ENCODE data around the gene SMTN. TPM values are rescaled to one million over a fixed set of nuclear protein-coding genes. Genes with fewer than 3 reads are reported as not detected.

The SMTN gene
- total RNA-seq, 1 donor from 2014 or later: 54.0 TPM

DNA sequence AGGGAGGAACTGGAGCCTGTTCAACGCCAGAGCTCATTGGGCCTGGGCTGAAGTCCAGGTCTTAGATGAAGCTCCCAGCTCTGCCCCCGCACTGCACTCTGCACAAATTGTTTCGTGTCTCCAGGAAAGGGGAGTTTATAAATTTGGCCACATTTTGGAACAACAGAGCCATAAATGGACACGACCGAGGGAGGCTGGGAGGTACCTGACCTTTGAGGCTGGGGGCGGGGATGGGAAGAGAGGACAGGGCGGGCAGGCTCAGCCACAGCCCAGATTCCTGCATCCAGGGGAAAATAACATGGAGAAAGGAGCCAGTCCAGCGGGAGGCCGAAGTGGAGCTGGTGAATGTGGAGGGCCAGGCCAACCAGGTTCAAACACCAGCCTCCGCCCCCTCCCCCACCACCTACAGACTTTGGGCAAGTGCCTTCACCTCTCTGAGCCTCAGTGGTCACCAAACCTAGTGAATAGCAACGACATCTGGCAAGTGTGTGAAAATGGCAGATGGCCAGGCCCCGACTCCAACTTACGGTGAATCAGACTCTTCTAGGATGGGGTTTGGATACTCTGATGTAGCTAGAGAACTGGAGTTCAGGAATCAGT lies 36.8 kb upstream of the SMTN start:
- Mint-ChIP-seq H3K9me3 (no peaks in the 10 kb centered on the region), H3K4me1 (ENCODE audit: unreplicated experiment) (peaks cover 6% of the 10 kb centered on the region), H3K4me3 (no peak overlapping the region), H3K27ac (no peak overlapping the region), H3K36me3 (no peaks in the 10 kb centered on the region), H3K27me3 (no peaks in the 10 kb centered on the region)
- DNase-seq (ENCODE audit: extremely low spot score, unreplicated experiment): no peak
- TF ChIP-seq, protein P1, sequence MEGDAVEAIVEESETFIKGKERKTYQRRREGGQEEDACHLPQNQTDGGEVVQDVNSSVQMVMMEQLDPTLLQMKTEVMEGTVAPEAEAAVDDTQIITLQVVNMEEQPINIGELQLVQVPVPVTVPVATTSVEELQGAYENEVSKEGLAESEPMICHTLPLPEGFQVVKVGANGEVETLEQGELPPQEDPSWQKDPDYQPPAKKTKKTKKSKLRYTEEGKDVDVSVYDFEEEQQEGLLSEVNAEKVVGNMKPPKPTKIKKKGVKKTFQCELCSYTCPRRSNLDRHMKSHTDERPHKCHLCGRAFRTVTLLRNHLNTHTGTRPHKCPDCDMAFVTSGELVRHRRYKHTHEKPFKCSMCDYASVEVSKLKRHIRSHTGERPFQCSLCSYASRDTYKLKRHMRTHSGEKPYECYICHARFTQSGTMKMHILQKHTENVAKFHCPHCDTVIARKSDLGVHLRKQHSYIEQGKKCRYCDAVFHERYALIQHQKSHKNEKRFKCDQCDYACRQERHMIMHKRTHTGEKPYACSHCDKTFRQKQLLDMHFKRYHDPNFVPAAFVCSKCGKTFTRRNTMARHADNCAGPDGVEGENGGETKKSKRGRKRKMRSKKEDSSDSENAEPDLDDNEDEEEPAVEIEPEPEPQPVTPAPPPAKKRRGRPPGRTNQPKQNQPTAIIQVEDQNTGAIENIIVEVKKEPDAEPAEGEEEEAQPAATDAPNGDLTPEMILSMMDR (conservative IDR thresholded peaks at IDR 0.05): no peak

DNA sequence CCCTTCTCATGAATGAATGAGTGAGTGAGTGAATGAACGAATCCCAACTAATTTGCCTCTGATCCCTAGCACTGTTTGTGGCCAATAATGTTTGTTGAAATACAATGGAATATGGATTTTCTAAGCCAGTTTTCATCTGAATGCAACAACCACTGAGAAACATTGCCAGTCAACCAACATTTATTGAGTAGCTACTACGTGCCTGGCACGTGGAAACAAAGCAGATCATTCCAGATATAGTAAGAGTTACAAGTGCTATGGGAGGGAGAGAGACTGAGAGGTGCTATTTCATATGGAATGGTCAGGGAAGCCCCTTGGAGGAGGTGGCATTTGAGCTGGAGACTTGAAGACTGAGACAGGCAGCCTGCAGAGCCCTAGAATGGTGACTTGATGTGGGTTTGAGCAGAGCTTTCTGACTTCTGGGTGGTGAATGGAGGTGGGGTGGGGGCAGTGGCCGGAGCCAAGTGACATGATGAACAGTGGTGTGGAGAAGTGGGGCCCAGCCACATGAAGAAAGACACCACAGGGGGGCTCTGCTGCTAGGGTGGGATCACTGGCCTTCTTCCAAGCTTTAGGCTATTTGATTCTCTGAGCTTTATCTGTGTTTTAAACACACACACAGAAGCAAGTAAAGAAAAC lies 35.1 kb upstream of the SMTN start:
- H3K27ac Mint-ChIP-seq: no peak overlapping the region
- no peak for DNase-seq (ENCODE audit: extremely low spot score, unreplicated experiment)
- H3K4me1 Mint-ChIP-seq (ENCODE audit: unreplicated experiment): peaks cover 6% of the 10 kb centered on the region
- H3K9me3 Mint-ChIP-seq: no peaks in the 10 kb centered on the region
- TF ChIP-seq, protein P1 (conservative IDR thresholded peaks at IDR 0.05): no peak
- H3K27me3 Mint-ChIP-seq: no peaks in the 10 kb centered on the region
- H3K36me3 Mint-ChIP-seq: no peaks in the 10 kb centered on the region
- no peak overlapping the region for H3K4me3 Mint-ChIP-seq

DNA sequence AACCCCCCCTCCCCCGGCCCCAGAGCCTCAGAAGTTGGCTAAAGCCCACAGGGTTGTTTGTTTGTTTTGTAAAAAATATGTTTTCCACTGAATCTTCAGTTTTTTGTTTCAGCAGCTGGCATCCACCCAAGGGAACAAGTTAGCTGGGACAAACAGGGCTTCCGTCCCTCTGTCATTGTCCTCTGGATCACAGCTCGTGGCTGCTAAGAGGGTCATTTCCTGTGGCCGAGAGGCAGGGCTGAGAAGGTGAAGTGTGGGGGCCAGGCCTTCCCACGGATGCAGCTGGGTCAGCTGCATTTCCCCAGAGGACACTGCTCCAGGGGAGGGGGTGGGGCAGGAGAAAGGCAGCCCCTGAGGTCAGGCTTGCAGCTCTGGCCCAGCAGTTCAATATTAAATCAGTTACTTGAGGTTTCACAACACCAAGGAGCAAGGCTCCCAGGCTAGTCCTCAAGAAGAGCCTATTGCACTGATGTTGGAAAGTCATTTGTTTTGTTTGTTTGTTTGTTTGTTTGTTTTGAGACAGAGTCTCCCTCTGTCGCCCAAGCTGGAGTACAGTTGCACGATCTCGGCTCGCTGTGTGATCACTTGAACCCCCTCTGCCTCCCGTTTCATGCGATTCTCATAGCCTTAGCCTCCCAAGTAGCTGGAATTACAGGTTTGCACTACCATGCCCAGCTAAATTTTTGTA lies 34.4 kb upstream of the SMTN start:
- no peaks in the 10 kb centered on the region for H3K27me3 Mint-ChIP-seq
- DNase-seq (ENCODE audit: extremely low spot score, unreplicated experiment): no peak
- H3K27ac Mint-ChIP-seq: no peak overlapping the region
- H3K4me3 Mint-ChIP-seq: no peak overlapping the region
- TF ChIP-seq, protein P1 (conservative IDR thresholded peaks at IDR 0.05): no peak
- H3K9me3 Mint-ChIP-seq: no peaks in the 10 kb centered on the region
- no peaks in the 10 kb centered on the region for H3K36me3 Mint-ChIP-seq
- H3K4me1 Mint-ChIP-seq (ENCODE audit: unreplicated experiment): peaks cover 6% of the 10 kb centered on the region

DNA sequence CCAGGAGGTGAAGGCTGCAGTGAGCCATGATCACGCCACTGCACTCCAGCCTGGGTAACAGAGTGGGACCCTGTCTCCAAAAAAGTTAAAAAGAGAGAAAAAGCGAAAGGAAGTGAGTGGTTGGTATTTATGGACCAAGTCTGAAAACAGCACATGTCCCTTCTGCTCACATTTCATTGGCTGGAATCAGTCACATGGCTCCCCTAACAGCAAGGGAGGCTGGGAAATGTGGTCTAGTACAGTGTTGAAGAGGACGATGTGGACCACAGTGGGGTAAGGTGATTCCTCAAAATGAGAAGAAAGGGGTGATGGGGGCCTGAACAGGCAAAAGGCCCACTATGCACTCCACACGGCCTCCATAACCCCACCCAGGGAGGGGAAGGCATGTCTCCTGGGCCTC lies 32.5 kb upstream of the SMTN start:
- Mint-ChIP-seq H3K9me3 (no peaks in the 10 kb centered on the region), H3K4me1 (ENCODE audit: unreplicated experiment) (peaks cover 6% of the 10 kb centered on the region), H3K27me3 (no peaks in the 10 kb centered on the region), H3K4me3 (no peak overlapping the region), H3K27ac (no peak overlapping the region), H3K36me3 (no peaks in the 10 kb centered on the region)
- TF ChIP-seq, protein P1 (conservative IDR thresholded peaks at IDR 0.05): no peak
- no peak for DNase-seq (ENCODE audit: extremely low spot score, unreplicated experiment)

DNA sequence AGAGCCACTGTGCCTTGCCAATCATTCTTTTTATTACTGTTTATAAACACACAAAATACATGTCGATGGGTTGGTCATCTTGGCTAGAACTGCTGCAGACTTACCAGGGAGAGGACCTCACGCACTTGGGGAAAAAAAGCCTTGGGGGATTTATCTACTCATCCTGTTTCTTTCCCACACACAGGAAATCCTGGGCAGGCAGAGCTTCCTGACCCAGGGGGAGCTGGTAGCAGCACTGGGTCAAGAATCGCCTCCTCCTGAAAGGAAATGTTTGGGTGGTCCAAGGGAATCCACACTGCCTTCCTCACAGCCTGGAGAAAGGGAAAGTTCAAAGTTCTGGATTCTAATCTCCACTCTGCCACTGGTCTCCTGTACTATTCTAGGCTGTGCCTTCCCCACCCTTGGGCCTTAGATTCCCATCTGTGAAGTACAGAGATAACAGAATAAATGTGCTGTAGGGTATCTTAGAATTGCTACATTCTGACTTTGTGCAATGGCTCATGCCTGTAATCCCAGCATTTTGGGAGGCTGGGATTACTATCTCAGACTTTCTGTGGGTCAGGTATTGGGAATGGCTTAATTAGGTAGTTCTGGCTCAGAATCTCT lies 31.2 kb upstream of the SMTN start:
- TF ChIP-seq, protein P1 (conservative IDR thresholded peaks at IDR 0.05): no peak
- peaks cover 7% of the 10 kb centered on the region for H3K4me1 Mint-ChIP-seq (ENCODE audit: unreplicated experiment)
- no peak for DNase-seq (ENCODE audit: extremely low spot score, unreplicated experiment)
- no peaks in the 10 kb centered on the region for H3K27me3 Mint-ChIP-seq
- H3K27ac Mint-ChIP-seq: no peak overlapping the region
- H3K9me3 Mint-ChIP-seq: no peaks in the 10 kb centered on the region
- no peak overlapping the region for H3K4me3 Mint-ChIP-seq
- H3K36me3 Mint-ChIP-seq: no peaks in the 10 kb centered on the region
